GM18505 (cell line): ENCODE data around the gene MED16.
"Not testable (repeated sequence)": the region's sequence is repeated elsewhere in the genome, so short reads cannot be mapped to it uniquely, and the experiment has no call there.

Experiments
- ATAC-seq: cut with Tn5 transposase; IDR thresholded peaks from one replicate; pipeline ENCODE4 v1.9.1; 2021; ENCODE audit not compliant: unreplicated experiment
- POLR2A ChIP-seq: IDR thresholded peaks from 4 replicates; pipeline ENCODE4 v1.6.1; 2011; ENCODE audit warnings: borderline replicate concordance; ENCODE audit not compliant: insufficient read depth, insufficient read length; ENCODE audit errors: extremely low read depth

MED16 gene

DNA sequence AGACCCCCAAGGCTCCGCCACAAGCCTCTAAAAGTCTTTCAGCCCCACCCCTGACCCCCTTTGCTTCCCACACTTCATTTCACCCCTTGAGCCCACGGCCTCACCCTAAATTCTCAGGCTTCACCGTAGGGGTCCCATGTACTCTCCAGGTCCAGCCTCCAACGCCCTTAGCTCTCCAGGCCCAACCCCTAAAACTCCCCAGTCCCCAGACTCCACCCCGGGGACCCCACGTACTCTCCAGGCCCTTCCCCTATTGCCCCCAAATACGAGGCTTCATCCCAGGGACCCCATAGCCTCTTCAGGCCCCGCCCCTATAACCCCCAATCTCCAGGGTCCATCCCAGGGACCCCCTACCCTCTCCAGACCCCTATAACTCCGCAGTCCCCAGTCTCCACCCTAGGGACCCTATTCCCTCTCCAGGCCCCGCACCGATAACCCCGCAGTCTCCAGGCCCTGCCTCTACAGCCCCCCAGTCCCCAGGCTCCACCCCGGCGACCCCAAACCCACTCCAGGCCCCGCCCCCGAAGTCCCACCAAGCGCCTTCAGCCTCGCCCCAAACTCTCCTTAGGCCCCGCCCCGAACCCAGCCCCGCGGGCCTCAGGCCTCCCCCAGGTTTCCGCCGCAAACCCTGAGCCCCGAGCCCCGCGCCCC, 619 bp downstream of the MED16 start:
- ATAC-seq: no peak
- no peak for TF ChIP-seq POLR2A

DNA sequence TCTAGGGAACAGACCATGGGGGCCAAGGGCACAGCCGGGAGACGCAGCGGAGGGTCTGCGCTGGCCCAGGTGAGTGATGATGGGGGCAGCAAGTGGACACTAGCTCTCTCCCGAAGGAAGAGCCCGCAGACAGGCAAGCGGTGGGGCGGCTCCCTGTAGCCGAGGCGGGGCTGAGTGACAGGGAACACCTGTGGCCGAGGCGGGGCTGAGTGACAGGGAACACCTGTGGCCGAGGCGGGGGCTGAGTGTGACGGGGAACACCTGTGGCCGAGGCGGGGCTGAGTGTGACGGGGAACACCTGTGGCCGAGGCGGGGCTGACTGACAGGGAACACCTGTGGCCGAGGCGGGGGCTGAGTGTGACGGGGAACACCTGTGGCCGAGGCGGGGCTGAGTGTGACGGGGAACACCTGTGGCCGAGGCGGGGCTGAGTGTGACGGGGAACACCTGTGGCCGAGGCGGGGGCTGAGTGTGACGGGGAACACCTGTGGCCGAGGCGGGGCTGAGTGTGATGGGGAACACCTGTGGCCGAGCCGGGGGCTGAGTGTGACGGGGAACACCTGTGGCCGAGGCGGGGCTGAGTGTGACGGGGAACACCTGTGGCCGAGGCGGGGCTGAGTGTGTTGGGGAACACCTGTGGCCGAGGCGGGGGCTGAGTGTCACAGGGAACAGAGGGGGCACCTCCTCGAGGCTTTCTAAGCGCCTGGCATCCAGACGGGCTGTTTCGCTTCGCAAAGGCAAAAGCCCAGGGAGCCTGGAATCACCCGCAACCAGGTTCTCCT, 1.4 kb downstream of the MED16 start:
- not testable (repeated sequence) for ATAC-seq

DNA sequence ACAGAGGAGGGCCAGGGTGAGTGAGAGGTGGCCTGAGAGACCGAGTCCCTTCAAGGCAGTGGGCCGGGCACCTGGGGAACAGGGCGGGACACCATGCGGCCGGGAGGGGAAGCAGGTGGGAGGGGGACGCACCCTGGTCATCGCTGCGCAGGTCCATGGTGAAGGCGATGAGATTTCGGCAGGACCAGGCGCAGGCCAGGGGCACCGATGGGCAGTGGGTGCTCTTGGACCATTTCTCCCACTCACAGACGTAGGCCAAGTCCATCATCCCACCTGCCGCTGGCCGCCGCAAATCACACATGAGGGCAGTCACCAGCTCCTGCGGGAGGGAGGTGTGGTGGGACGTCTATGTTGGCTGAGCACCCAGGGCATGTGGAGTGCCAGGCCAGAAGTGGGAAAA, 2.2 kb downstream of the MED16 start:
- TF ChIP-seq POLR2A: no peak
- ATAC-seq: no peak

DNA sequence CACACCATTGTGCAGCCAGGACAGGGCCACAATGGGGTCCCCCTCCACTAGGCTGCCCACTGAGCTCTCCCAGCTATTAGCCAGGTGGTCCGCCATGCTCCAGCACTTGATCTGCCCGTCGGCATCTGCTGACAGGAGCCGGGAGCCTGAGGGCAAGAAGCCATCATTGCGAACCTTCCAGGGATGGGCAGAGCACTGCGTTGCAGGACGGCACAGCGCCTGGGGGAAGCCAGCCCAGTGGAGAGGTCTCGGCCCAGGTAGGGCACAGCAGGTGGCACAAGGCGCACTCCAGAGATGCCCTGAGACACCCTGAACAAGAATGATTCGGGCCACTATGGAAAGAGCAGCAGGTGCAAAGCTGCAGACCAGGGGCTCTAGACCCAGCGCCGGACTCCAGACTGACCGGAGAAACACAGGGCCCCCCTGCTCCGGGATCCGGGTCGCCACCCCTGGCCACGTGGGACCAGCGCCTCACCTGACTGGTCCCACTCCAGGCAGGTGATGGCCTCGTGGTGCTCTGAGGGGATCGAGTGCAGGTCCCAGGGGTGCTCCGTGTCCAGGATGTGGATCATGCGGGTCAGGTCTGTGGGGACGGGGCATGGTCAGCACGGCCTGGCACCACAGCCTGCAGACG, 3.2 kb downstream of the MED16 start:
- TF ChIP-seq POLR2A: no peak
- ATAC-seq: no peak

DNA sequence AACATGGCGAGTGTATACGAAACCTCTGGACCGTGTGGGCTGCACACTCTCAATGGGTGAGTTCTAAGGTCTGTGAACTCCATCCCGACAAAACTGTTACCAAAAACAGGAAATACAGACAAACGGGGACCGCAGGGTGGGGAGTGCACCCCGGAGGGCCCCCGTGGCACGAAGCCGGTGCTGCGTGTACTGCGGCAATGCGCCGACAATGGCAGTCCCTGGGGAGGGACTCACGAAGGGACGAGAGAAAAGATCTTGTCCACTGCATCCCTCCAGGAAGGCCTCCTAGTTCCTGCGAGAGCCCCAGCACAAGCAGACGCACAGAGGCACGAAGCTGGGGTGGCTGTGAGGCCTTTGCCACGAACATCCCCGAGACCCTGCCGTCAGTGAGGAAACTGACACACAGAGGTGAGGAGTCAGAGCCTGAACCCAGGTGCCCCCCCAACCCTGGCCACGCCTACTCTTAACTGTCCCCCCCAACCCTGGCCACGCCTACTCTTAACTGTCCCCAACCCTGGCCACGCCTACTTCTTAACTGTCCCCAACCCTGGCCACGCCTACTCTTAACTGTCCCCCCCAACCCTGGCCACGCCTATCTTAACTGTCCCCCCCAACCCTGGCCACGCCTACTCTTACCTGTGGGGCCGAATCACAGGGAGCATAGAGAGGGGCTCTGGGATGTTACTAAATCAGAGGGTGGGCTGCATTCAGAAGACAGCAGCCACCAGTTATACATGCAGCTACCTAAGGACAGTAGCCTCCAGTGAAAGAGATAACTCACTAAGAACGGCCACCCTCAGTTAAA, 4.2 kb downstream of the MED16 start:
- TF ChIP-seq POLR2A: peak; percentile 36
- no peak for ATAC-seq

DNA sequence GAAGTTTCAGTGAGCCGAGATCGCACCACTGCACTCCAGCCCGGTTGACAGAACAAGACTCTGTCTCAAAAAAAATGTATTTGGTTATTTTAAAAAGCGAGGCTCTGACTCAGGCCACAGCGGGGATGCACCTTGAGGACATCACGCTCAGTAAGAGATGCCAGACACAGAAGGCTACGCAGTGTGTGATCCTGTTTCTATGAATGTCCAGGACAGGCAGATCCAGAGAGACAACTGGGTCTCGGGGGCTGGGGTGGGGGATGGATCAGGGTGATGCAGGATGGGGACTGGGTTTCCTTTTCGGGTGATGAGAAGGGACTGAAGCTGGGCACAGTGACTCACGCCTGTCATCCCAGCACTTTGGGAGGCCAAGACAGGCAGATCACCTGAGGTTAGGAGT, 5.4 kb downstream of the MED16 start:
- no peak for ATAC-seq
- TF ChIP-seq POLR2A: no peak

DNA sequence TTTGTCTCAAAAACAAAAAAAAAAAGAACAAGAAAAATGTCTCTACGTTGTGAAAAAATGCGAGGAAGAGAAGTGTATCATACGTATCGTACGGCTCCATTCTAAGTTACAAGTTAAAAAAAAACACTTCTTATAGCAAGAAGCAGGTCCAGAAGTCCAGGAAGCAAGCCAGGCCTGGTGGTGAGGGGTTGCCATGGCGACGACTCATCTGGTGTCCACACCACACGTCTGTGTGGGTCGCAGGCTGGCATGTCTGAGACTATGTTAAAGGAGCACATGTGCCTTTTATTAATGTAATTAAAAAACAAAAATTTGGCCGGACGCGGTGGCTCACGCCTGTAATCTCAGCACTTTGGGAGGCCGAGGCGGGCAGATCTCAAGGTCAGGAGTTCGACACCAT, 5.9 kb downstream of the MED16 start:
- no peak for ATAC-seq
- no peak for TF ChIP-seq POLR2A

DNA sequence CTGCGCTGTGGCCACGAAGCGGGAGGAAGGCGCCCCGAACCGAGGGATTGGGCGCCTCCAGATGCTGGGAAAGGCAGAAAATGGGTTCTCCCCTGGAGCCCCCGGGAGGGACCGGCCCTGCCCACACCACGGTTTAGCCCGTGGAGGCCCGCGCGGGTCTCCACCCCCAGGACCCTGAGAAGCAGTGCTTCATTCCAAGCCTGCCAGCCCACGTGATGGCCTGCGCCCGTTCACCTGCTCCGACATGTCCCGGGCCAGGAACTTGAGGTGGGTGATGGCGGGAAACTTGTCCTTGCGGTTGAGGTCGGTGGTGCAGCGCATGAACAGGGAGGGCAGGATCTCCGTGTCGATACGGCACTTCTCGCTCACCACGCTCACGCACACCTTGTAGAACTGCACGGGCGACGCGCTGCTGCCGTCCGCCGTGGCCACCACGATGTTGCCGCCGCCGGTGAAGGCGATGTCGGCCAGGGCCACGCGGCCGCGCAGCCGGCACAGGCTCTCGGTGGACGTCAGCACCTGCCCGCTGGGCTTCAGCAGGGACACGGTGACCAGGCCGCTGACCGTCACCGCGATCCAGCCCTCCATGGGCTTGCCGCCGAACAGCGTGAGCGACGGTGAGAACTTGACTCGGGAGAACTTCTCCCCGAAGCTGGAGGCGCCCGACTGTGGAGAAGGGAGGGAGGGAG, 7.3 kb downstream of the MED16 start:
- no peak for TF ChIP-seq POLR2A
- no peak for ATAC-seq

DNA sequence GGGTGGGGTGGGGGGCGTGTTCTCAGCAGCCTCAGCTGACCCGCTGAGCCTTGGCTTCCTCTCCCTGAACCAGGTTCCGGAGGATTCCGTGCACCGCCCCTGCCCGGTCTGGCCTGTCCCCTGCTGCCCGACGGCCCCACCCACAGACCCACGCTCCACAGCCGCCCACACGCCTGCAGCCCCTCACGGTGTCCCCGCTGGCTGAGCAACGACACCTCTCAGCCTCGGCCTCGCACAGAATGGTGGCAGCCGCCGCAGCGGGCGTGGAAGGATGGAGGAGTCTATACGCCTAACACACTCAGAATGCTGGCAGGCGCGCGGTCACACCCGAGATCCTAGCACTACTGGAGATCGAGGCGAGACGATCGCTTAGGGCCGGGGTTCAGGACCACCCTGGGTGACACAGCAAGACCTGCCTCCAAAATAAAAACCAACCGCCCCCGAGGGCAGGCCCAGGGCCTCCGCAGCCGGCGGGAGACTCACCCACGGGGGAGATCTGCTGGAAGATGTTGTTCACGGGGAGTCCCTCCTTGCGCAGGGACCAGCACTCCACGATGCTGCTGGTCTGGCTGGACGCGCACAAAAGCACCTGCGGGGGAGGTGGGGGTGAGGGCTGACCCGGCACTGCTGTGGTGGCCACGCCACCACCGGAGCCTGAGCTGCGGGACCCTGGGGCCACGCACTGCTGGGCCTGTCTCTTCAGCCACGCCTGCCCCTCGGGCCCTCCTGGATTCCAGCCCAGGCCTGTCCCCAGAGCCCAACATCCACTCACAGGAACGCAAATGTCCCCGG, 8.4 kb downstream of the MED16 start:
- no peak for TF ChIP-seq POLR2A
- ATAC-seq: no peak

DNA sequence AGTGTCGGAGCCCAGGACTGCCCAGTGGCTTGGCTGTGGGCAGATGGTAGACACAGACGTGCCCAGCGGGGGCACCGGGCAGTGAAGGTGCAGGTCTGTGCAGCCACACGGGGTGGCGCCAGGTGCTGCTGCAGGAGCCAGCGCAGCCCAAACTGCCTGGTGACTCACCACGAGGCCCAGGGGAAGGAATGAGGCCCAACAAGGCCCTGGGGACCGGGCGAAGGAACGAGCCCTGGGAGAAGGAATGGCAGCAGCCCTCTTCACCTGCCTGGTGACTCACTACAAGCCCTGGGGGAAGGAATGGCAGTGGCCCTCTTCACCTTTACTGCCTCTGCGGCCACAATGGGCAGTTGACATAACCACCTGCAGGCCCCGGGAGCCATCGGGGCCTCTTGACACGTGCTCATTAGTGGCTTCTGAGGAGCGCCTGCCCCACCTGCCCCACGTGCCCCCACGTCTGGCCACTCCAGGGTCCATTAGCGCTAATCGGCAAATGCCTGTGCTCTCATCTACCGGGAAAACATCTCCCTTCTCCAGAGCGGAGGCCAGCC, 9.3 kb downstream of the MED16 start:
- no peak for ATAC-seq
- no peak for TF ChIP-seq POLR2A

DNA sequence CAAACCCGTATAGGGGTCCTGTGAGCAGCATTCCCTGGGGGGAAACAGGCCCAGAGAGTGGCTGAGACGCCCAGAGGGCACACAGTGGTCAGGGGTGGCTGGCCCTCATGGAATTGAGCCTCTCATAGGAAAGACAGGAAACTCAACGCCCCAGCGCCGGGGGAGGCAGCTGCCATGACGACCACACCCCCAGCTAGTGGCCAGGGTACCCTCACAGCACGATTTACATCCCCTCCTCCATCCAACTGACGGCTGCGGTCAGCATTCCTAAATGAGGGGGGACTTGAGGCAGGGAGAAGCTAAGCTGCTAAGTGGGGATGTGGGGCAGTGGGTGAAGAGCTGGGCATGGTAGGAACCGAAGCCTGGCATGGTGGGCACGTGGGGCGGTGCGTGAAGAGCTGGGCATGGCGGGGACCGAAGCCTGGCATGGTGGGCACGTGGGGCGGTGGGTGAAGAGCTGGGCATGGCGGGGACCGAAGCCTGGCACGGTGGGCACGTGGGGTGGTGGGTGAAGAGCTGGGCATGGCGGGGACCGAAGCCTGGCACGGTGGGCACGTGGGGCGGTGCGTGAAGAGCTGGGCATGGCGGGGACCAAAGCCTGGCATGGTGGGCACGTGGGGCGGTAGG, 10.0 kb downstream of the MED16 start:
- no peak for ATAC-seq
- TF ChIP-seq POLR2A: no peak
